NB4 (cell line): Measurements from ENCODE around the gene MYO1E.

ENCODE experiments used
- DNase-seq: peaks from one replicate; pipeline ENCODE4 v3.0.0; 2010; ENCODE audit warnings: low read depth
- H3K4me3 ChIP-seq: one replicate; pipeline ENCODE4 v1.5.1; 2011; ENCODE audit warnings: mild to moderate bottlenecking, low read depth, low read length, moderate library complexity
- MYC ChIP-seq: IDR thresholded peaks from 2 replicates; pipeline ENCODE4 v1.6.1; 2011; ENCODE audit warnings: low read depth, low read length
- POLR2A ChIP-seq: IDR thresholded peaks from 2 replicates; pipeline ENCODE4 v1.6.1; 2011; ENCODE audit warnings: mild to moderate bottlenecking; ENCODE audit not compliant: insufficient read length; ENCODE audit errors: extremely low read depth
- TF ChIP-seq, protein P1 (sequence below): IDR thresholded peaks from one replicate; pipeline ENCODE4 v1.5.1; 2012; ENCODE audit warnings: low read depth, low read length
- TF ChIP-seq, protein P2 (sequence below): IDR thresholded peaks from 2 replicates; pipeline ENCODE4 v1.6.1; 2011; ENCODE audit warnings: low read depth, low read length

MYO1E gene

DNA sequence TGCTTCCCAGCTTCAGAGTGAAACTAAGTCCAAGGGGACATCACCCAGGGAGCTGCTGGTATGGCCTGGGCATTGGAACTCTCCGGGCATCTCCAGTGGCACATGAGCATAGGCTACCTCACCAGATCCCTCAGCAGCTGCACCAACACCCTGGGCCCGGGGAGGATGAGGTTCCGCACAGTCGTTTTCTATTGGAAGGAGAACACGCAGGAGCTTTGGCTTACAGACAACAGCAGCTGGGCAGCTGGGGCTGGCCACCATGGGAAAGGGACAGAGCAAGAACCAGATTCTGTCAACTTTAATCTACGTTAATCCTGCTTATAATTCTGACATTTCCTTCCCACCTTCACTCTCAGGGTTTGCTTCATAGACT is 65.5 kb downstream of the MYO1E start:
- DNase-seq = no peak
- no peak overlapping the region for H3K4me3 ChIP-seq
- TF ChIP-seq MYC (no peak), POLR2A (no peak)
- TF ChIP-seq, protein P1, sequence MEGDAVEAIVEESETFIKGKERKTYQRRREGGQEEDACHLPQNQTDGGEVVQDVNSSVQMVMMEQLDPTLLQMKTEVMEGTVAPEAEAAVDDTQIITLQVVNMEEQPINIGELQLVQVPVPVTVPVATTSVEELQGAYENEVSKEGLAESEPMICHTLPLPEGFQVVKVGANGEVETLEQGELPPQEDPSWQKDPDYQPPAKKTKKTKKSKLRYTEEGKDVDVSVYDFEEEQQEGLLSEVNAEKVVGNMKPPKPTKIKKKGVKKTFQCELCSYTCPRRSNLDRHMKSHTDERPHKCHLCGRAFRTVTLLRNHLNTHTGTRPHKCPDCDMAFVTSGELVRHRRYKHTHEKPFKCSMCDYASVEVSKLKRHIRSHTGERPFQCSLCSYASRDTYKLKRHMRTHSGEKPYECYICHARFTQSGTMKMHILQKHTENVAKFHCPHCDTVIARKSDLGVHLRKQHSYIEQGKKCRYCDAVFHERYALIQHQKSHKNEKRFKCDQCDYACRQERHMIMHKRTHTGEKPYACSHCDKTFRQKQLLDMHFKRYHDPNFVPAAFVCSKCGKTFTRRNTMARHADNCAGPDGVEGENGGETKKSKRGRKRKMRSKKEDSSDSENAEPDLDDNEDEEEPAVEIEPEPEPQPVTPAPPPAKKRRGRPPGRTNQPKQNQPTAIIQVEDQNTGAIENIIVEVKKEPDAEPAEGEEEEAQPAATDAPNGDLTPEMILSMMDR = no peak
- TF ChIP-seq, protein P2, sequence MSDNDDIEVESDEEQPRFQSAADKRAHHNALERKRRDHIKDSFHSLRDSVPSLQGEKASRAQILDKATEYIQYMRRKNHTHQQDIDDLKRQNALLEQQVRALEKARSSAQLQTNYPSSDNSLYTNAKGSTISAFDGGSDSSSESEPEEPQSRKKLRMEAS = no peak

DNA sequence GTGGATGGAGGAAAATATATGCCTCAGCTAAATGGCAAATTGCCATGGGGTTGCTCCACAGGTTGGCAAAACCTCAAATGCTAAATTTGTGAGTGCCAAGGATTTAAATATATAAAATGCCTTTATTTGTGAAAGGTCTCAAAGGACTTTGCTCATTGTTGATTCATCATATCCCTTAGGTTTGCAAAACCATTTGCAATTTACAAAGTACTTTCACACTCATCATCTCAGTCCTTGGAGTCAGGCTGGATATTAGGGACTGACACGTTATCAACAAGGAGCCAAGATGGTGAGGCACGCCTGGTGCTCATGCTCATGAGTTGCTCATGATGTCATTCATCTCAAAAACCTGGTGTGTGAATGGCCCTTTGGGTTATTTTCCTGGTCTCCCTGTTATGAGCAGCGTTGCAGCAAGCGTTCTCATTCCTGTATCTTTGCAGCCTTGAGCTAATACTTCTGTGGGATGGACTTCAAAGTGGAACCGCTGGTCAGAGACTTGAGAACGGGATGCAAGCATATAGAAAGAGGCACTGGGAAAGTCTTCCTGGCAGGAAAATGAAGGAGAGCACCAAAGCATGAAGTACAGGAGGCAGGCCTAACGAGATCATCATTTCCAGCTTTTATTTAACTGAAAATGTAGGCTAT is 66.0 kb downstream of the MYO1E start:
- TF ChIP-seq MYC (no peak), POLR2A (no peak)
- TF ChIP-seq, protein P2 = no peak
- TF ChIP-seq, protein P1 = no peak
- no peak overlapping the region for H3K4me3 ChIP-seq
- no peak for DNase-seq

DNA sequence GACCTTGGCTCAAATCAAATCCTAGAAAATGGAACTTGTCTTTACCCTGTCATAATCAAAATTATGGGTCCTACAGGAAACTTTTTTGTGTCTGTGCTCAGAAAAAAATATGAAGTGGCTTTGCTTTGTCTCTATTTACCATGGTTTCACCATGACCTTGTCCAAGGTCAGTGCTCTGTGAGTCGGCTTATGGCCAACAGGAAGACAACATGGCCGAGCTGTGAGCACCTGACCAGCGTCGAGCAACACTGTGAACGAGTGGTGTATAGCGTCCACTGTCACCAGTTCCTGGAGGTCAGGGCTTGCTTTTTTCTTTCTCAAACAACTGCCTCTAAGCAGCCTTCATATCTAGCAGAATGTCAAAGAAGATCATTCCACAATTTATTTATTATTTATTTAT is 67.9 kb downstream of the MYO1E start:
- no peak overlapping the region for H3K4me3 ChIP-seq

DNA sequence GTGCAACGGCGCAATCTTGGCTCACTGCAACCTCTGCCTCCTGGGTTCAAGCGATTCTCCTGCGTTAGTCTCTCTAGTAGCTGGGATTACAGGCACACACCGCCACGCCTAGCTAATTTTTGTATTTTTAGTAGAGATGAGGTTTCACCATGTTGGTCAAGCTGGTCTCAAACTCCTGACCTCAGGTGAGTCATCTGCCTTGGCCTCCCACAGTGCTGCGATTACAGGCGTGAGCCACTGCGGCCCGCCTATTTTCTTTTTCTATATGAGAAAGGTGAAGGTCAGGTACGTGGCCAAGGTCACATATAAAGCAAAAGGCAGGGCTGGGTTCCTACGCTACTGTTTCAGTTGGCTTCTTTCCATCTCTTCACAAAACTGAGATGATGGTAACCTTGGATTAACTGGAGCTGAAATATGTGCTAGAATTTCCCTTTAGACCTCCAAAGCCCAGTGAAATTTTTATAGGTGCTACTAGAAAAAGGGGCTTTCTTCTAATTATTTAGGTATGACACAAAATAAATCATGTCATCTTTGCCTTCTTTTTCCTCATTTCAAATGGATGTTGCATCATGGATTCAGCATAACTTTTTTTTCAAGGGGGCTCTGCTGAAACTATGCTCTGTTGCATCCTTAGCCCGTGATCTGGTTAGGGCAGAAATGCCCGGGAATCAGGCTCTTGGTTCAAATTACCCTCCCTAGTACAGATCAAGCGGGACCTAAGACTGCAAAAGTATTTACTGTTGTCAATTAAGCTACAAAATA is 68.5 kb downstream of the MYO1E start:
- TF ChIP-seq MYC (no peak), POLR2A (no peak)
- TF ChIP-seq, protein P2 = no peak
- TF ChIP-seq, protein P1 = no peak
- no peak overlapping the region for H3K4me3 ChIP-seq
- no peak for DNase-seq

More for the DNA sequence above, 67.9 kb downstream of the MYO1E start:
- no peak for DNase-seq
- TF ChIP-seq, protein P1 = no peak
- no peak for TF ChIP-seq POLR2A
- TF ChIP-seq, protein P2 = no peak
- TF ChIP-seq MYC = no peak

DNA sequence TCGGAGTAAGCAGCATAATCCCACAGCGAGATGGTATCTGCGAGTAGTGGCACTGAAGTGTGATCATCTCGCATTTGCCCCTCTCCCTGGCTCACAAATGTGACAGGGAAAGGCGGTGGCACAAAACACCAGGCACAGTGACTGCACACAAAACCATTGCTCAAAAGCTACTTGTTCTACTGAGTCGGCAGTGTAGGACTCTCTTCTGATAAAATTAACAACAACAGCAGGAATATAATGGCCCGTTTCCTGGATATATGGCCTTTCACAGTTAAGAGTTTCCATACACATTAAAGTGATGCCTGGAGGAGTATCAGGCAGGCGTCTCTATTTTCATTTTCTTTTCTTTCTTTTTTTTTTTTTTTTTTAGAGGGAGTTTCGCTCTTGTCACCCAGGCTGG is 69.0 kb downstream of the MYO1E start:
- TF ChIP-seq POLR2A (no peak), MYC (no peak)
- TF ChIP-seq, protein P1 = no peak
- TF ChIP-seq, protein P2 = no peak
- no peak overlapping the region for H3K4me3 ChIP-seq
- no peak for DNase-seq
